ENCODE measurements around the gene SPATA6L. TPM values are rescaled to one million over a fixed set of nuclear protein-coding genes. Genes with fewer than 3 reads are reported as not detected.

Gene SPATA6L
- total RNA-seq, 4 donors from 2014 or later: 0.91 to 3.0 (median 1.8) TPM

DNA sequence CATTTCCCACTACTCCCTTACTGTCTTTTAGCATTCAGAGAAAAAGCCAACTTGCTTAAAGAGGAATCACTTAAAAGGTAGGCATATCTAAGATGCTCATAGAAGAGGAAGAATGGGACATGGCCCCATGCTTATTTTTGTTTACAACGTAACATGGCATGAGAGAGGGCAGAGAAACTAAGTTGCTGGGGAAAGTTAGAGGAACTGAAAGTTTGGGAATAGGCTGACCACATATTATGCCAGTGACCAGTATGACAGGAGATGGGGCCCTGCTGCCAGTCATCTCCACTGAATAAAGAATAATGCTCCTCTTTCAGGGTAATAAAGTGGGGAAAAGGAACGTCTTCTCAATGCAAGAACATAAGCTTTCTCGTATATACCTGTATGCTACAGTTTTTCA, 2.3 kb downstream of the SPATA6L start:
- 77 to 80% methylated on average over 3 of the region's 3 CpGs for WGBS, 2 donors
- H3K4me3 ChIP-seq: peak overlapping the region in 1 of 4 donors; percentile 71
- H3K9me3 ChIP-seq: no peaks in the 10 kb centered on the region
- DNase-seq: no peak
- H3K27me3 ChIP-seq: no peaks in the 10 kb centered on the region
- peaks cover 0 to 55% (median 32%) of the 10 kb centered on the region in 3 donors for H3K4me1 ChIP-seq
- TF ChIP-seq, protein P1, sequence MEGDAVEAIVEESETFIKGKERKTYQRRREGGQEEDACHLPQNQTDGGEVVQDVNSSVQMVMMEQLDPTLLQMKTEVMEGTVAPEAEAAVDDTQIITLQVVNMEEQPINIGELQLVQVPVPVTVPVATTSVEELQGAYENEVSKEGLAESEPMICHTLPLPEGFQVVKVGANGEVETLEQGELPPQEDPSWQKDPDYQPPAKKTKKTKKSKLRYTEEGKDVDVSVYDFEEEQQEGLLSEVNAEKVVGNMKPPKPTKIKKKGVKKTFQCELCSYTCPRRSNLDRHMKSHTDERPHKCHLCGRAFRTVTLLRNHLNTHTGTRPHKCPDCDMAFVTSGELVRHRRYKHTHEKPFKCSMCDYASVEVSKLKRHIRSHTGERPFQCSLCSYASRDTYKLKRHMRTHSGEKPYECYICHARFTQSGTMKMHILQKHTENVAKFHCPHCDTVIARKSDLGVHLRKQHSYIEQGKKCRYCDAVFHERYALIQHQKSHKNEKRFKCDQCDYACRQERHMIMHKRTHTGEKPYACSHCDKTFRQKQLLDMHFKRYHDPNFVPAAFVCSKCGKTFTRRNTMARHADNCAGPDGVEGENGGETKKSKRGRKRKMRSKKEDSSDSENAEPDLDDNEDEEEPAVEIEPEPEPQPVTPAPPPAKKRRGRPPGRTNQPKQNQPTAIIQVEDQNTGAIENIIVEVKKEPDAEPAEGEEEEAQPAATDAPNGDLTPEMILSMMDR (IDR thresholded peaks at IDR 0.05): no peak
- TF ChIP-seq POLR2A (IDR thresholded peaks at IDR 0.05): no peak
- H3K27ac ChIP-seq: peak overlapping the region in 2 of 4 donors; percentile 91 to 93
- intact Hi-C loops (cut with DNase I): no loop called here
- no peaks in the 10 kb centered on the region for H3K36me3 ChIP-seq

DNA sequence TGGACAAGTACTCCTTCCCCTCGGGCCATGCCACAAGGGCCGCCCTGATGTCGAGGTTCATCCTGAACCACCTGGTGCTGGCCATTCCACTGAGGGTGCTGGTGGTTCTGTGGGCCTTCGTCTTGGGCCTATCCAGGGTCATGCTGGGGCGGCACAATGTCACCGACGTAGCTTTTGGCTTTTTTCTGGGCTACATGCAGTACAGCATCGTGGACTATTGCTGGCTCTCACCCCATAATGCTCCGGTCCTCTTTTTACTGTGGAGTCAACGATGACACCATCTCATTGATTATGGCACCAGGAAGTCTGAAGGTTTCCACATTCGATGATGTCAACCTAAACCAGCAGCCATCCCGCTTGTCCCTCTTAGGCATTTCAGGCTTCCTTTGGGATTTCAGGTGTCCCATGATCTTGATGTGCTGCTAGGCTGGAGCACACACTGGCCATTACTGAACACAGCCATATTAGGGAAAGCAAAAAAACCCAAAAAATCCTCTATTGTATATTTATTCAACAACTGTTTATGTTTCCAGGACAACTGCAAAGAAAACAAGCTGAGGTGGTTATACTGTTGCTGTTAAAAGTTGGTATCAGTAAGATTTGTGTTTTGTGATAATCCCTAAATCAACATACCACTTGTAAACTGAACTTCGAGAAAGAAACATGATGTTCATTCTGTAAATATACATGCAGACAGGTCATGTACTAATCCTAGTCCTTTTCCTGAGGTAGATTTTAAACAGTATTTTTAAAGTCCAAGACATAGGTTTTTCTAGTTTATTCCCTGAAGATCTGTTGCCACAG, 3.1 kb downstream of the SPATA6L start:
- WGBS, 2 donors: 43 to 63% methylated on average over 9 to 12 of the region's 13 CpGs
- Histone ChIP-seq H3K27ac (peak overlapping the region; percentile 88 to 93 (median 91)), H3K36me3 (no peaks in the 10 kb centered on the region), H3K4me1 (peaks cover 0 to 55% (median 32%) of the 10 kb centered on the region in 3 donors), H3K9me3 (no peaks in the 10 kb centered on the region), H3K4me3 (peak overlapping the region; percentile 74 to 84 (median 80)), H3K27me3 (no peaks in the 10 kb centered on the region)
- intact Hi-C loops (cut with DNase I): no loop called here
- DNase-seq: no peak
- TF ChIP-seq, protein P1 (IDR thresholded peaks at IDR 0.05): no peak
- TF ChIP-seq POLR2A (IDR thresholded peaks at IDR 0.05): no peak

DNA sequence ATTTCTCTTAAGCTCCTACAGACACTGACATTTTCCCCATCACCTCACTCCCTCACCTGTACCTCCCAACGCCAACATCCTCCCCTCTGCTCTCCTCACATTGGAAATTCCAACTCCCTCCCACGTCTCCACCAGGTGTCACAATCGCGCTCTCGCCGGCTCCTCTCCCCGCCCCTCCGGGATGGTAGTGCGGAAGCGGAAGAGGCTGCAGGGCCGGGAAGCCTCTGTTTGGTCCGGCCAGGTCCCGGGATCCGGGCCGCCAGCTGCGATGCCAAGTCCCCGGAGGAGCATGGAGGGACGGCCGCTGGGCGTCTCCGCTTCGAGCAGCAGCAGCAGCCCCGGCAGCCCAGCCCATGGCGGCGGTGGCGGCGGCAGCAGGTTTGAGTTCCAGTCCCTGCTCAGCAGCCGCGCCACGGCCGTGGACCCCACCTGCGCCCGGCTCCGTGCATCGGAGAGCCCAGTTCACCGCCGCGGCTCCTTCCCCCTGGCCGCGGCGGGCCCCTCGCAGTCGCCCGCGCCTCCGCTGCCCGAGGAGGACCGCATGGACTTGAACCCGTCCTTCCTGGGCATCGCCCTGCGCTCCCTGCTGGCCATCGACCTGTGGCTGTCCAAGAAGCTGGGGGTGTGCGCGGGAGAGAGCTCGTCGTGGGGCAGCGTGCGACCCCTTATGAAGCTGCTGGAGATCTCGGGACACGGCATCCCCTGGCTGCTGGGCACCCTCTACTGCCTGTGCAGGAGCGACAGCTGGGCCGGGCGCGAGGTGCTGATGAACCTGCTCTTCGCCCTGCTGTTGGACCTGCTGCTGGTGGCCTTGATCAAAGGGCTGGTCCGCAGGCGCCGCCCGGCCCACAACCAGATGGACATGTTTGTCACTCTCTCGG, 3.9 kb downstream of the SPATA6L start, which contains the start of gene PLPP6:
PLPP6 (plus strand) TSS at position 187 of the 881 bp plus-strand sequence; CDS start at position 269, 82 bp downstream.
- 0% methylated on average over 4 to 7 of the region's 70 CpGs for WGBS, 2 donors
- peak within 1 kb of the TSS; percentile 74 to 84 (median 80) for H3K4me3 ChIP-seq
- H3K4me1 ChIP-seq: peaks cover 0 to 55% (median 32%) of the 10 kb centered on the region in 3 donors
- TF ChIP-seq POLR2A (IDR thresholded peaks at IDR 0.05): peak in 3 of 4 donors; percentile 37 to 79 (median 43)
- TF ChIP-seq, protein P1 (IDR thresholded peaks at IDR 0.05): peak; percentile 50 to 77 (median 59)
- intact Hi-C loops (cut with DNase I): no loop called here
- peak; percentile 31 for DNase-seq
- H3K9me3 ChIP-seq: no peaks in the 10 kb centered on the region
- peak within 1 kb of the TSS; percentile 88 to 93 (median 91) for H3K27ac ChIP-seq
- H3K27me3 ChIP-seq: no peaks in the 10 kb centered on the region
- no peaks in the 10 kb centered on the region for H3K36me3 ChIP-seq

DNA sequence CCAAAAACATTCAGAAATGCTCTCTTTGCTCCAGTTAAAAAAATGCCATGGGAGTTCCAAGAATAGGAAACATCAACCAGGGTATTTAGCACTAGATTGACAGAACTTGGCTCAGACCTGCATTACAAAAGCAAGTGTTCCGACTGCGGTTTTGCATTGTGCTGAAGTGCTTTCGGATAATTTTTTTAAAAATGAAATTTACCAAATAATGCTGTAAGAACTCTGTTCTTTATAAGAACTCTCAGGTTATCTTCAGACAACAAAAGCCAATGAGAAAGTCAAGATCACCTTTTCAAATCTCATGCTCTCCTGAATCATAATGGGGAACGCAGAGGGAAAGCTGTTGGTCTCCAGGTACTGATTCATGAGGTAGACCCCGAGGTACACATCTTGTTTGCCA, 4.7 kb downstream of the SPATA6L start:
- H3K9me3 ChIP-seq: no peaks in the 10 kb centered on the region
- H3K4me3 ChIP-seq: peak overlapping the region; percentile 74 to 84 (median 80)
- peak overlapping the region; percentile 88 to 93 (median 91) for H3K27ac ChIP-seq
- DNase-seq: no peak
- TF ChIP-seq, protein P1 (IDR thresholded peaks at IDR 0.05): no peak
- TF ChIP-seq POLR2A (IDR thresholded peaks at IDR 0.05): no peak
- intact Hi-C loops (cut with DNase I): no loop called here
- H3K4me1 ChIP-seq: peaks cover 0 to 50% (median 32%) of the 10 kb centered on the region in 3 donors
- H3K36me3 ChIP-seq: no peaks in the 10 kb centered on the region
- H3K27me3 ChIP-seq: no peaks in the 10 kb centered on the region
- 9 to 17% methylated on average over 5 of the region's 5 CpGs for WGBS, 2 donors

Measured in esophagus squamous epithelium (tissue), 5 donors.